Colon (tissue), 2 donors: Measurements from ENCODE around the gene SHLD2.
"Not testable (repeated sequence)": the region's sequence is repeated elsewhere in the genome, so short reads cannot be mapped to it uniquely, and the experiment has no call there.

Source experiments
- FAIRE-seq: peaks from 2 replicates; lab custom pipeline; 2012; peaks lifted over from hg19 to GRCh38; lab: Jason Lieb, UNC
- donor health status: control.
- donor health status: control.

Gene SHLD2

DNA sequence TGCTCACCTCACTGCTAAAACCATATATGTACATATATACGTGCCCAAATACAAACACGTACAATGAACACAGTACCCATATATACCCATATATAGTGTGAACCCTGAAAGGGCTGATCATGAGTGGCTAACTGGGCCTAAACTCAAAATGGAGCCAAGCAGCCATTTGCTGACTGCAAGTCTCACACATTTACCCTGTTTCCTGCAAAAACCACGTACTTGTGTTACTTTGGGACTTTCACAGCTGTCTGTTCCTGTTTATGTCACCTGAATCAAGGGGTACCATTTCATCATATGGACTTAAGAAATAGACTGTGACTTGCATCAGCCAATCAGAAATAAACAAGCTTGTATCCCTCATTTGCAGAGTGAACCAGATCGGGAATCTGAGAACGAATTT lies 124.4 kb downstream of the SHLD2 start:
- FAIRE-seq, result not testable (repeated sequence)

DNA sequence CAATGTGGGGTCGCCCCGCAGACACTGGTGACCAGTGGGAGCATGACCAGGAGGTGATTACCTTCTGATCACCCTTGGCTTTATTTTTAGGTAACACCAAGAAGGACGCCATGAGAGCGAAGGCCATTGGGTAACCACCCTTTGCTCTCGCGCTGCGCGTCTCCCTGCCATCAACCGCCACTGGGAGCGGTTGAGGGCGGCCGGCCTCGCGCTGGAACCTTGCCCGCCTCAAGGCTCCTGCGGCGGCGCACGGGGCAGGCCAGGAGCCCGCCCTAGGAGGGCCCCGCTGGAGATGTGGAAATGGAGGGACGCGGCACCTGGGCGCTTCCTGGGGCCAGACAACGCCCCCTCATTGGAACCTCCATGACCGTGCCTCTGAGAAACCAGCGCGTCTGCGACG lies 127.8 kb downstream of the SHLD2 start:
- FAIRE-seq, result not testable (repeated sequence)

DNA sequence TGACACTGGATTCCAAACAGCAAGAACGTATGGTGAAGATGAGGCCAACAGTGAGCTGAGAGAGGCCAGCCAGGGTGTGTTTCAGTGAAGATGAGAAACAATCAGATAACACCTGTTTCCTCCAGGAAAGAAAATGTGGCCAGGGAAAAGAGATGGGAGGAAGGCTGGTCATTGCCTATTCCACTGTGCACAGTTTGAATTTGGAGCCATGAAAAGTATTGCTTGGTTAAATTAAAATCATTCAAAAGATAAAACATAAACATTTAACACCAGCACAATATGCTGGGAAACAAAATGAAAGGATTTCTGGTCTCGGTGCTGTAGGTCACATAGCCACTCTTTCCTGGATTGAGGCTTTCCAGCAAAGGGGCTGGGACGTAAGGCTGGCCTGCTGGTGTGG lies 130.1 kb downstream of the SHLD2 start, which contains the start of gene NUTM2A:
TSS of gene NUTM2A (plus strand) at position 301 of the 400 bp plus-strand sequence. CDS start 383 bp downstream, outside the sequence.
- FAIRE-seq, result not testable (repeated sequence)

DNA sequence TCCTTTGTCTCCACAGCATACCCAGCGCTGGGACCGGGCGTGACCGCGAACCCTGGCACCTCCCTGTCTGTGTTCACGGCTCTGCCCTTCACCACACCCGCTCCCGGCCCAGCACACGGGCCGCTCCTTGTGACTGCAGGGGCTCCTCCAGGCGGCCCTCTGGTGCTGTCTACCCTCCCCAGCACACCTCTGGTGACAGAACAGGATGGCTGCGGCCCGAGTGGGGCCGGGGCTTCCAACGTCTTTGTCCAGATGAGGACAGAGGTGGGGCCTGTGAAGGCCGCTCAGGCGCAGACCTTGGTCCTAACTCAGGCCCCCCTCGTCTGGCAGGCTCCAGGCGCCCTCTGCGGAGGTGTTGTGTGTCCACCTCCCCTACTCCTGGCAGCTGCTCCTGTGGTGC lies 133.2 kb downstream of the SHLD2 start:
- FAIRE-seq, result not testable (repeated sequence)

DNA sequence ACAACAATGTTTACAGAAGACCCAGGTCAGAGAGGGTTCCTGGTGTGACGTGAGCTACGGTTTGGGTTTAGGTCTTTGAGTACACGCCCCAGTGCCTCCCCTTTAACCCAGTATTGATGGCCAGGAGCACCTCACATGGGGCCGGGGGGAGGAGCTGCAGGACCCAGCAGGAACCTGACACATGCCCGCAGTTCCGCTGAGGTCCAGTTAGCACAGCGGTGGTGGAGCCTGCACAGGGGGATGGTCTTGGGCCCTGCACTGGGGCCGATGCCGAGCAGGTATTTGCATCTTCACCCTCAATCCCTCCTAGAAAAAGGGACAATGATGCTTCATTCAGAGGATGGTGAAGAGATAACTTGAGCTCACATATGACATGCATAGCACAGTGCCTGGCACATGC lies 134.2 kb downstream of the SHLD2 start:
- FAIRE-seq, result not testable (repeated sequence)

DNA sequence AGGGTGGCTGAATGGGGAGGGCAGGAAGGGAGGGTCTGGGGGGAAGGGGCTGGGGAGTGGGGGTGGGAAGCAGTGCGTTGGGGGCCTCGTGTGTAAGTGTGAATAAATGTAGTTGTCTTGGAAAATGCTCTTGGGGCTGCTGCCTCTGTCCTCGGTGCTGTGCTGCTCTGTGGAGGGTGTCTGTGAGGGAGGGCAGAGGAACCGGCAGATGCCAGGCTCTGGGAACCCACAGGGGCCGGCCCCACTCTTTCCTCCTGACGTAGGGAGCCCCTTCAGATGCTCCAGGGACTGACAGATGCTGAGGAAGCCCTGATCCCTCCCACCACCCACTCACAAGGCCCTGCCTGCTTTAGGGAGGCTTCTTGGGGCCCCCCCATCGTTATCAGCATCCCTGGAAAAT lies 139.8 kb downstream of the SHLD2 start:
- FAIRE-seq, result not testable (repeated sequence)

DNA sequence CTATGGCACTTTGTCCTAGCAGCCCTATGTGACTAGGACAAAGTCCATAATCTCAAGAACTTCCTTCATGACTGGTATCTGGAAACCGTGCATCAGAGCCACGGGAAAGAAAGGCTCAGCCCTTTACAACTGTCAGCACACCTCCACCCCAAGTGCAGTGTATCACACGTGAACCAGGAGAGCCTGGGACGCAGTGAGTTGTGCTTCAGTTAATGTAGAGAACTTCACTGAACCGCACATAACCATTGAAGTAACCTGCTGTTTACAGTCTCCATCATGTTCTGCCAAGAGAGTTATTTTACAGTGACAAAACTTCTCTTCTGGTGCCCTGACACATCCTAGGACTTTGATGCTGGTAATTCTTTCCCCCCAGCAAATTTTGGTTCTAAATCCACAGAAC lies 142.2 kb downstream of the SHLD2 start:
- not testable (repeated sequence) for FAIRE-seq

DNA sequence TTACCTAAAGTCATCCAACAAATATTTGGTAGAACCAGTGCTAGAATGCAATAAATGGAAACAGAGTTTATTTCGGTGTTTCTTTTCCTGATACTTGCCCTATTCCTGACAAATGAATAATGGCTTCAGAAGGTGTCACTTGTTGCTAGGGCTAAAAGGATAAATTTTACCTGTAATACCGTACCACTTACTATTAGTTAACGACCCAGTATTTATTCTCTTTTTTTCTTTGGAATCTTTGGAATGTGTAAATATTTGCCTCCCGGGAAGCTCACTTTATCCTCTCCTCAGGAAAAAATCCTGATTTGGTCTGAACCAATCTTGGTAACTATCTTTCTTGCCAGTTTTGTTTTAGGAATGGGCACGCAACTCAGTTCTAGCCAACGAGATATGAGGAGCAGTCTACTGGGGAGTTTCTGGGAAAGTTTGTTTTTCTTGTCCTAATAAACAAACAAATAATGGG lies 144.4 kb downstream of the SHLD2 start:
- not testable (repeated sequence) for FAIRE-seq
